ENCODE results near the gene UCP2.

GRCh38 chr11:73980001-73980961 is 2.4 kb downstream of the UCP2 start:
- TF ChIP-seq CTCF (IDR thresholded peaks at IDR 0.05 in 2 of 3, conservative IDR thresholded peaks at IDR 0.05 in 1 of 3; ENCODE audit: control insufficient read depth in 2 of 3, extremely low read depth in 1 of 3, insufficient read depth in 1 of 3, low read depth in 3 of 3, low read length in 3 of 3) (0 out of 6 replicates have a peak, but pooled peaks of 1 of the 3 experiments have one; percentile 2), YY1 (IDR thresholded peaks at IDR 0.05; ENCODE audit: low read depth, low read length) (peak; percentile 81; the same call in 1 of the 2 replicates), TAF1 (IDR thresholded peaks at IDR 0.05; ENCODE audit: borderline replicate concordance, low read depth, low read length) (peak; percentile 62; the same call in 1 of the 2 replicates), USF1 (IDR thresholded peaks at IDR 0.05; ENCODE audit: borderline replicate concordance, extremely low read length, insufficient read depth, low read depth, low read length) (no peak)

Measured in GM12878 (cell line).